Suprapubic skin (tissue), 4 donors: ENCODE results near the gene LZIC. TPM values are rescaled to one million over a fixed set of nuclear protein-coding genes. Genes with fewer than 3 reads are reported as not detected.

ENCODE experiments used
- DNase-seq, 2 donors: peaks; one replicate each; pipeline ENCODE4 v3.0.0-alpha.2; 2019; ENCODE audit warnings: low spot score in 2 of 2
- H3K27ac ChIP-seq: fragments of 200-600 bp; sonication (generic); one replicate; pipeline ENCODE4 v1.5.1; 2019
- H3K27me3 ChIP-seq: fragments of 200-600 bp; sonication (generic); one replicate; pipeline ENCODE4 v1.5.1; 2019
- H3K36me3 ChIP-seq: fragments of 200-600 bp; sonication (generic); one replicate; pipeline ENCODE4 v1.5.1; 2019
- H3K4me1 ChIP-seq: fragments of 200-600 bp; sonication (generic); one replicate; pipeline ENCODE4 v1.5.1; 2019
- H3K4me3 ChIP-seq: fragments of 200-600 bp; sonication (generic); one replicate; pipeline ENCODE4 v1.5.1; 2019; ENCODE audit warnings: mild to moderate bottlenecking
- H3K9me3 ChIP-seq: fragments of 200-600 bp; sonication (generic); one replicate; pipeline ENCODE4 v1.5.1; 2019
- EP300 ChIP-seq: sonication (generic); formaldehyde crosslinking; IDR thresholded peaks from one replicate; pipeline ENCODE4 v1.6.1; 2017; ENCODE audit warnings: antibody characterized with exemption
- POLR2A ChIP-seq, 2 donors: fragments of 450-650 bp; IDR thresholded peaks; one replicate each; pipeline ENCODE4 v1.6.1; 2017; ENCODE audit warnings: antibody characterized with exemption in 2 of 2, mild to moderate bottlenecking in 2 of 2, moderate library complexity in 2 of 2
- POLR2AphosphoS5 ChIP-seq, 3 donors: sonication (generic); formaldehyde crosslinking; IDR thresholded peaks; one replicate each; pipeline ENCODE4 v1.6.1; 2017; ENCODE audit warnings: antibody characterized with exemption in 3 of 3
- WGBS: methylation state at CpG from one replicate; pipeline ENCODE4 v1.1.5; 2018; 5-methylcytosine and 5-hydroxymethylcytosine counted together
- total RNA-seq, 4 donors: library from RNA; depleted of rRNA; stranded (reverse); fragments of >200 nt; gene quantifications; one replicate each; pipeline ENCODE4 v1.1.0, GENCODE V29; 2016
- TF ChIP-seq, protein P1 (sequence below), 2 donors: fragments of 200-600 bp in 1 of 2; fragments of 450-650 bp in 1 of 2; sonication (generic) in 1 of 2; IDR thresholded peaks; one replicate each; pipeline ENCODE4 v1.5.1; 2016 to 2019; ENCODE audit warnings: antibody characterized with exemption in 2 of 2, mild to moderate bottlenecking in 1 of 2, moderate library complexity in 1 of 2

LZIC gene
- total RNA-seq, 4 donors from 2014 or later = 19.8 to 33.4 (median 23.5) TPM

DNA sequence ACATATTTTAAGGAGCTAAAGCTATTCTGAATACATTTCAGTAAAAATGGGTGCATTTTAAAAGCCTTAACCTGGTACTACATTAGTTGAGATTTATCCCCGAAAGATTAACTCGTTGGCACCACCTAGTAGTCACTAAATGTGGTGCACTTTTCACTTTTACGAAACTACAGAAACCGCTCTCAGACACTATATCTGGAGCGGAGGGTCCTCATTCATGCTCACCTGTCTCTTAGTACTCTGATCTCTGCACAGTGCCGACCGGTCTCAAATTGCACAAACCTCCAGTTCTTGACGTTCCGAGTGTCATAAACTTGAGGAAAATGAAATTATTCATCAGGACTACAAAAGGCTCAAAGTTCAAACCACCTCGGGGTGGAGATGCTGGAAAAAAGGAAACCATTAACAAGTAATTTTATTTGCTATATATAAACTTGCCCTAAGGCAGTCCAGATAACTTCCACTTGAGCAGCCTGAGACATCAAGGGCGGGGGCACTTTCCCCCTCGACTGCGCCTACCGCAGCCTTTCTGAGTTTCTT lies 722 bp downstream of the LZIC start:
- Histone ChIP-seq H3K9me3 (no peaks in the 10 kb centered on the region), H3K27me3 (no peaks in the 10 kb centered on the region), H3K36me3 (peaks cover 14% of the 10 kb centered on the region), H3K4me1 (peaks cover 19% of the 10 kb centered on the region), H3K27ac (peak overlapping the region; percentile 88), H3K4me3 (peak overlapping the region; percentile 91)
- 2% methylated on average over 14 of the region's 14 CpGs for WGBS
- no peak for DNase-seq
- TF ChIP-seq, protein P1, sequence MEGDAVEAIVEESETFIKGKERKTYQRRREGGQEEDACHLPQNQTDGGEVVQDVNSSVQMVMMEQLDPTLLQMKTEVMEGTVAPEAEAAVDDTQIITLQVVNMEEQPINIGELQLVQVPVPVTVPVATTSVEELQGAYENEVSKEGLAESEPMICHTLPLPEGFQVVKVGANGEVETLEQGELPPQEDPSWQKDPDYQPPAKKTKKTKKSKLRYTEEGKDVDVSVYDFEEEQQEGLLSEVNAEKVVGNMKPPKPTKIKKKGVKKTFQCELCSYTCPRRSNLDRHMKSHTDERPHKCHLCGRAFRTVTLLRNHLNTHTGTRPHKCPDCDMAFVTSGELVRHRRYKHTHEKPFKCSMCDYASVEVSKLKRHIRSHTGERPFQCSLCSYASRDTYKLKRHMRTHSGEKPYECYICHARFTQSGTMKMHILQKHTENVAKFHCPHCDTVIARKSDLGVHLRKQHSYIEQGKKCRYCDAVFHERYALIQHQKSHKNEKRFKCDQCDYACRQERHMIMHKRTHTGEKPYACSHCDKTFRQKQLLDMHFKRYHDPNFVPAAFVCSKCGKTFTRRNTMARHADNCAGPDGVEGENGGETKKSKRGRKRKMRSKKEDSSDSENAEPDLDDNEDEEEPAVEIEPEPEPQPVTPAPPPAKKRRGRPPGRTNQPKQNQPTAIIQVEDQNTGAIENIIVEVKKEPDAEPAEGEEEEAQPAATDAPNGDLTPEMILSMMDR (IDR thresholded peaks at IDR 0.05) = peak in 1 of 2 donors; percentile 33
- no peak for TF ChIP-seq EP300
- no peak for TF ChIP-seq POLR2AphosphoS5 (IDR thresholded peaks at IDR 0.05)
- no peak for TF ChIP-seq POLR2A (IDR thresholded peaks at IDR 0.05)

DNA sequence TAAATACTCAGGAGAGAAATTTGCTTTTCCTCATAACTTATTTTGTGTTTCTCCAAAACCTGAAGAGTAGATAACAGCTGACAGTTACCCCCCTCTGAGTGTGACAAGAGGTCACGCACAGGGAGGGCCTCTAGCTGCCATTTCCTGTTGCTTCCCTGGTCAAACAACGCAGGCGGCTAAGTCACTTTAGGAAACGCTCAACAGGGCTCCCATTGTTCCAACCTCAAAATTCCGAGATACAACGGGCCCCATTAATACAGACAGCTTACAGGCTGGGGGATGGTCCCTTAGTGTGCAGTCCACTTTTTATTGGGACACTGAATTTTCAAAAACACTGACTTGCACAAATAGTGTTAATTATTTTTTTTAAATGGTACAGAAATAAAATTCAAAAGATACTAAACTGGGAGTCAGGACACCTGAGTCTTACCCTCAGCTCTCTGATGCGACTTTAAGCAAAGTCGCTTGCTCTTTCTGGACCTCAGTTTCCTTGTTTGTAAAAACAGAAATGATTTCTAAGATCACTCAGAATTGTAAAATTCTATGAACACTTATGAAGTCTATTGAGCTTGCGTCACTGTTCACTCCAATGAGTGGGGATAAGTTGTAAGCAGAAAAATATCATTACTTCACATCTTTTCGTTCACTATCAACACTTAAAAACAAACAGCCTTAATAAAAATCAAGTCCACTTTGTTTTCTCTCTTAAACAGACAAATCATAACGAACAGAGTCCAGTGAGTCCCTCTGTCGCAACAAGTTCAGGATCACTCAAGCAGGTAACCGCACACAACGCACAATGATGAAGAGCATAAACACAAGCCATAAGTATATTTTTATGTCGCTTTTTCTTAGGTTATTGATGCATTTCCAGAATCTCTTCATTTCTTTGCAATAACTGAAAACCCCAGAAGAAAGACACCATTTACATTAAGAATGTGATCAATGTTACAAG lies 13.5 kb downstream of the LZIC start:
- H3K27me3 ChIP-seq = no peaks in the 10 kb centered on the region
- no peaks in the 10 kb centered on the region for H3K9me3 ChIP-seq
- H3K4me3 ChIP-seq = no peak overlapping the region
- WGBS = 81% methylated on average over 15 of the region's 15 CpGs
- no peak for TF ChIP-seq POLR2AphosphoS5 (IDR thresholded peaks at IDR 0.05)
- TF ChIP-seq, protein P1 (IDR thresholded peaks at IDR 0.05) = no peak
- no peak for TF ChIP-seq EP300
- no peak for TF ChIP-seq POLR2A (IDR thresholded peaks at IDR 0.05)
- H3K36me3 ChIP-seq = peaks cover 50% of the 10 kb centered on the region
- DNase-seq = no peak
- no peaks in the 10 kb centered on the region for H3K4me1 ChIP-seq
- H3K27ac ChIP-seq = no peak overlapping the region

DNA sequence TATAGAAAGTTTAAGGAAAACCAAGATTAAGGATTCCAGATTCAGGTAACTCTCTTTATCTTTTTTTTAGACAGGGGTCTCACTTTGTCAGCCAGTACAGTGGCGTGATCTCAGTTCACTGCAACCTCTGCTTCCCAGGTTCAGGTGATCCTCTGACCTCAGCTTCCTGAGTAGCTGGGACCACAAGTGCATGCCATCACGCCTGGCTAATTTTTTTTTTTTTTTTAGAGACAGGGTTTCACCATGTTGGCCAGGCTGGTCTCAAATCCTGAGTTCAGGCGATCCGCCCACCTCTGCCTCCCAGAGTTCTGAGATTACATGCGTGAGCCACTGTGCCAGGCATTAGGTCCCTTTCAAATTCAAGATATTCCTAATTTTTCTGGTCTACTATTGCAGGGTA lies 15.9 kb downstream of the LZIC start:
- Histone ChIP-seq H3K4me3 (no peak overlapping the region), H3K36me3 (peaks cover 34% of the 10 kb centered on the region), H3K4me1 (no peaks in the 10 kb centered on the region), H3K27me3 (no peaks in the 10 kb centered on the region), H3K27ac (no peak overlapping the region), H3K9me3 (no peaks in the 10 kb centered on the region)
- TF ChIP-seq POLR2AphosphoS5 (IDR thresholded peaks at IDR 0.05) (no peak), EP300 (no peak), POLR2A (IDR thresholded peaks at IDR 0.05) (no peak)
- TF ChIP-seq, protein P1 (IDR thresholded peaks at IDR 0.05) = no peak
- 91% methylated on average over 5 of the region's 5 CpGs for WGBS
- DNase-seq = no peak

DNA sequence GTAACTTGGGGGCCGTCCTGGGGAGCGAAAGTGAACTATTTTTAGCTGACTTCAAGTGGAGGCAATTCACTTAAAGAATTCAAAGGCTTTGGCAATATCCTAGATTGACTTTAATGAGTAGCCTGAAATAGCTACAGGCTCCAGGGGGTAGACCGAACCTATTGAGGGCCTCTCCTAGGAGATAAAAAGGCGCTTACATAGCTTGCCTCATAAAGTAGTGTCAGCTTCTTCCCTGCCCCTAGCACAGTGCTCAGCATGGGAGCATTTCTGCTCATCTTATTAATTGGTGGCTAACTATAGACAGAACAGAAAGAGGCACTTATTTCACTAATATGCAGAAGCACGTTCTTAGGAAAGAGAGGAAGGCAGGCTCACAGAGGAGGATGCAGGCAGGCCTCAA lies 20.8 kb downstream of the LZIC start:
- TF ChIP-seq EP300 (no peak), POLR2A (IDR thresholded peaks at IDR 0.05) (no peak), POLR2AphosphoS5 (IDR thresholded peaks at IDR 0.05) (no peak)
- TF ChIP-seq, protein P1 (IDR thresholded peaks at IDR 0.05) = no peak
- Histone ChIP-seq H3K27ac (no peak overlapping the region), H3K36me3 (no peaks in the 10 kb centered on the region), H3K9me3 (no peaks in the 10 kb centered on the region), H3K4me3 (no peak overlapping the region), H3K27me3 (no peaks in the 10 kb centered on the region), H3K4me1 (no peaks in the 10 kb centered on the region)
- no peak for DNase-seq
- 72% methylated on average over 5 of the region's 5 CpGs for WGBS

DNA sequence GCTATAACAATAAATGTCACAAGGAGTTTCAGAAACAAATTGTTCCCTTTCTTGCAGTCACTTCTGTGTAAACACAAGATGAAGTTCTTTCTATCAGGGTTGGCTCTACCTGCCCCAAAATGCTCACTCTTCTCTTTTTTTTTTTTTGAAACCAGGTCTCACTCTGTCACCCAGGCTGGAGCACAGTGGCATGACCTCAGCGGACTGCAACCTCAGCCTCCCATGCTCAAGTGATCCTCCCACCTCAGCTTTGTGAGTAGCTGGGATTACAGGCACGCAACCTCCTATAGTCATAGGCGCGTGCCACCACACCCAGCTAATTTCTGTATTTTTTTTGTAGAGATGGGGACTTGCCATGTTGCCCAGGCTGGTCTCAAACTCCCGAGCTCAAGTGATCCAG lies 22.6 kb downstream of the LZIC start:
- no peak for TF ChIP-seq EP300
- no peak for TF ChIP-seq POLR2AphosphoS5 (IDR thresholded peaks at IDR 0.05)
- DNase-seq = no peak

More for the DNA sequence above, 22.6 kb downstream of the LZIC start:
- Histone ChIP-seq H3K27ac (no peak overlapping the region), H3K4me3 (no peak overlapping the region), H3K27me3 (no peaks in the 10 kb centered on the region), H3K36me3 (no peaks in the 10 kb centered on the region), H3K4me1 (no peaks in the 10 kb centered on the region), H3K9me3 (no peaks in the 10 kb centered on the region)
- 94% methylated on average over 5 of the region's 5 CpGs for WGBS
